Hypothalamus (tissue), 51 donors: ENCODE results near the gene SVOP.
A peak's percentile ranks its signal among the peaks of the same experiment; 100 is the strongest.
"Not testable (repeated sequence)": the region's sequence is repeated elsewhere in the genome, so short reads cannot be mapped to it uniquely, and the experiment has no call there.

Source experiments
- DNase-seq, 51 donors: peaks; one replicate each; lab custom pipeline; 2025; lab: John Stamatoyannopoulos, UW

Gene SVOP

GRCh38 chr12:109033239-109034196, 12.7 kb upstream of the SVOP start:
- DNase-seq, result no peak

DNA sequence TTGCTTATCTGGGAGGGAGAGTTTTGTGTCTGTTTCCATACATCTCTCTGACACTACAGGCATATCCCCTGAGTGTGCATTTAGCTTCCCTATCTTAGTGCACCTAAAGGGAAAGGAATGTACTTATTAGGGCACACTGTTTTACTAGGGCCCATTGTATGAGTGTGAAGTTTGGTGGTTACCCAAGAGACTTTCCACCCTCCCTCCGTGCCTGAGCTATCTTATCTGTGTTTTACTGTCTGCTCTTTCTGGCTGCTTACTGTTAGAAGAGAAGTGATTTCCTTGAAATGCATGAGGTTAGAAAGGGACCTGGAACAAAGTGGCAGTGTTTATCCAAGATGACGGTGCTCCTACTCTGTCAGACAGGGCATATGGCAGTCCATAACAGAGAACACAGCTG, 8.5 kb upstream of the SVOP start:
- no peak for DNase-seq

DNA sequence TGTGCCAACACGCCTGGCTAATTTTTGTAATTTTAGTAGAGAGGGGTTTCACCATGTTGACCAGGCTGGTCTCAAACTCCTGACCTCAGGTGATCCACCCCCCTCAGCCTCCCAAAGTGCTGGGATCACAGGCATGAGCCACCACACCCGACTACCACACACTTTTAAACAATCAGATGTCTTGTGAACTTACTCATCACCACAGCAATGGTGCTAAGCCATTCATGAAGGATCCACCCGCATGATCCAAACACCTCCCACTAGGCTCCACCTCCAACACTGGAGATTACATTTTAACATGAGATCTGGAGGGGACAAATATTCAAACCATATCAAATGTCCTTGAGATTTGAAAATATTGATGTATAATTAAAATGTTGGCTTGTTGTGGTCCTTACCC, 7.8 kb upstream of the SVOP start:
- peak in 1 of 51 donors; percentile 4 for DNase-seq

GRCh38 chr12:109027767-109028166, 6.9 kb upstream of the SVOP start:
- DNase-seq, result no peak

DNA sequence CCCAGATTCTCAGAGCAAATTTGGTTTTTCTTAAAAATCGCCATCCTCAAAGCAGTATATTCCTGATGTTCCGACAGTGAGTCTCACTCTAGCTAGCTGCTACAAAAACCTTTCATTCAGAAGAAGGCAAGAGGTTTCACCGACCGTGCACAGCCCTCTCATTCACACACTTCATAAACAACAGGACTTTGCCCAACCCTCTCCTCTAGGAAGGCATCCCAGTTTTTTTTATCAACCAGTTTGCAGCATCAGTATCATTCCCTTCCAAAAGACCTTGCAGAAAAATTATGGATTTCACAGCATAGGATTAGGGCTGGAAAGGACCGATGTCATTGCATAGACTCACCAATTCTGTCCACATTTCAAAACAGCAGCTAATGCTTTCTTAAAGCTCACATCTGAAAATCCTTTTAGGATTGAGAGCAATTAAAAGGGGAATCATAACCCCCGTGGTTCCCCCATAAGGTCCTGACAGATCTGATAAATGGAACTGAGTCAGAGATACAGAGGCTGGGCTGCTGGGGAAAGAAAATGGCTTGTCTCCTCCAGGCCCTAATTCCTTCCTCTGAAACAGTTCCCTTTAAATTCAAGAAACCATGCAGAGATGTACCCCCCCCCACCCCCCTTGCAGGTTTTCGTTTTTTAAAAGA, 597 bp downstream of the SVOP start:
- peak in 2 of 51 donors; percentile 1 to 79 for DNase-seq

DNA sequence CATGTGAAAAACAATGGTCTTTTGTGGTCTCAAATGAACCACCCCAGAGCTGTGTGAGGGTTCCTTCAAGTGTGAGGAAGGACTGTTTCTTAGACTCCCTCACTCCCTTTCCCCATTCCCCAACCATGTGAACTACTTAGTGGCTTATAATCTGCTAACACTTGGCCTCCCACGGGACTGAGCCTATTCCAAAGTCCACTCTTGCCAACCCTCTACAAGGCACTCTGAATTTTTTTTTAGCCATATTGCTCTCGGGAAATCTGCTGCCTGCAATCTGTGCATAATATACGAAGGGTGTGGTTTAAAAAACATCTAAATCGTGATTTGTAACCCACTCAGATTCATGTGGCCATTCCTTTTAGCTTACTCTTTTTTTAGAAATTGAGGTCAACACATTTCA, 2.6 kb downstream of the SVOP start:
- no peak for DNase-seq

- DNase-seq, result no peak
Measured at GRCh38 chr12:109016978-109017377, 3.9 kb downstream of the SVOP start.

DNA sequence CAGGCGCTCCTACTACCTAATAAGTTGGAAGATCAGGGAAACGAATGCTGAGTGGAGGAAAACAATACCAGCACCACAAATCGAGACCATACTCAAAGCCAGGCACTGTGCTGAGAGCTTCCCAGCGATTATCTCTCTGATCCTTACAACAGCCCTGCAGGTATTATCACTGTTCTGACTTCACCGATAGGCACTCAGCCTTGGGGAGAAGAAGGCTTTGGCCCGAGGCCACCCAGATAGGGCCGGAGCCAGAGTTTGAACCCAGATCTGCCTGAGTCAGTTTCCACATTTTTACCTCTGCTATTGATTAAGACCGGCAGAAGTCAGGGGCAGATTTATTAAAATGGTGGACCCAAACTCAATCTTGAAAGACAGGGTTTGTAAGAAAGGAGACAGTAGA, 4.9 kb downstream of the SVOP start:
- no peak for DNase-seq

GRCh38 chr12:109014984-109015765, 5.7 kb downstream of the SVOP start:
- no peak for DNase-seq

GRCh38 chr12:109010259-109010658, 10.6 kb downstream of the SVOP start:
- DNase-seq, result no peak

DNA sequence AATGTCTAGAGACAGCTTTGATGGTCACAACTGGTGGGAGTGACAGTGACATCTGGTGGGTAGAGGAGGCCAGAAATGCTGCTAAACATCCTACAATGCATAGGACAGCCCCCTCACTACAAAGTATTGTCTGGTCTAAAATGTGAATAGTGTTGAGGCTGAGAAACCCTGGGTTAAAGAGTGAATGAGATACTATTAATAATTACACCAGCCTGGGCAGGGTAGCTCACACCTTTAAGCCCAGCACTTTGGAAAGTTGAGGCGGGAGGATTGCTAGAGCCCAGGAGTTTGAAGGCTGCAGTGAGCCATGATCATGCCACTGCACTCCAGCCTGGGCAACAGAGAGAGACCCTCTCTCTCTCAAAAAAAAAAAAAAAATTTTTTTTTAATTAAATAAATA, 11.1 kb downstream of the SVOP start:
- no peak for DNase-seq

DNA sequence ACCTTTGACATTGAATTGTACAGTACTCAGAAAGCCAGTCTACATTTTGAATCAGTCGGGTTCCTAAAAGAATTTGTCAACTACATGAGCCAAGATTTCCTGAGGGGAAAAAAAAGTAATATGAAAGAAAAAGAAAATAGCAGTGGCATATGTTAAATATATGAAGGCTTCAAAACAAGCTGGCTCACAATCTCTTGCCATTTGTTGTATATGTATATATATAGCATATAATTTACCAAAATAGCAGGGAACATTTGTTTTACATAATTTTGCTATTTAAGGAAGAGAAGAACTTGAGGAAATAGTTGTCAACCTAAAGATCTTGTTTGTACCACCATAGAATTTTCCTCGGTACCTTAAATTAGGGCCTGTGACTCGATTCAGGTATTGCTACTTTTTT, 16.9 kb downstream of the SVOP start:
- DNase-seq, result no peak

GRCh38 chr12:108996320-108996719, 24.5 kb downstream of the SVOP start:
- no peak for DNase-seq

- no peak for DNase-seq
Measured at GRCh38 chr12:108995370-108995992, 25.4 kb downstream of the SVOP start.

- DNase-seq, result not testable (repeated sequence)
Measured at GRCh38 chr12:108990103-108990502, 30.8 kb downstream of the SVOP start.

- no peak for DNase-seq
Measured at GRCh38 chr12:108989376-108989775, 31.5 kb downstream of the SVOP start.

DNA sequence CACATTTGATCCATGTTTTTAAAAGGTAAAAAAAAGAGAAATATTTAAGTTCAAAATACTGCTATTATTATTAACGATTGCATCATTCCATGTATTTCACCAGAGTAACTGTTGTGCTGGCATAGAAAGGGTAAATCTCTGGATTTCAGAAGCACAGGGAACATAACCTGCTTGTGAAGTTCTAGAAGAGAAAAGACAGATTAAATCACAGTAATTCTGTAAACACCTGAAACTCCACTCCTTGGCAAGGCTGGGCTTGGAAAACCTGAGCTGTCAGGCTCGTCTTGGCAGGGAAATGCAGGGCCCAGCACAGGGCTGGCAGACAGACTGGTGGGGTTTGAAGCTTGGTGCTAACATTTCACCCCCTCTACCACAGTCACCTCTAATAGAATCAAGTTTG, 35.1 kb downstream of the SVOP start:
- no peak for DNase-seq

- DNase-seq, result no peak
Measured at GRCh38 chr12:108983227-108983626, 37.6 kb downstream of the SVOP start.

DNA sequence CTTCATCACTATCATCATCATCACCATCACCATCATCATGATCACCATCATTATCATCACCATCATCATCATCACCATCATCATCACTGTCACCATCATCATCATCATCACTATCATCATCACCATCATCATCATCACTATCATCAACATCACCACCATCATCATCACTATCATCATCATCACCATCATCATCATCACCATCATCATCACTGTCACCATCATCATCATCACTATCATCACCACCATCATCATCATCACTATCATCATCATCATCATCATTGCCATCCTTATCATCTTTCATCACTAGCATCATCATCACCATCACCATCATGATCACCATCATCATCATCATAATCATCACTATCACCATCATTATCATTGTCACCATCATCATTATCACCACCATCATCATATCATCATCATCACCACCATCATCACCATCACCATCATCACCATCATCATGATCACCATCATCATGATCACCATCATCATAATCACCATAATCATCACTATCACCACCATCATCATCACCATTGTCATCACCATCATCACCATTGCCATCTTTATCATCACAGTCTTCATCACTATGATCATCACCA, 38.1 kb downstream of the SVOP start:
- DNase-seq, result no peak

- no peak for DNase-seq
Measured at GRCh38 chr12:108981835-108982234, 39.0 kb downstream of the SVOP start.
